ENCODE data around the gene NAMPT. TPM values are rescaled to one million over a fixed set of nuclear protein-coding genes. Genes with fewer than 3 reads are reported as not detected.

Gene NAMPT
- total and polyA plus RNA-seq, 9 of the 15 experiments (the other 6 are each of a cell fraction or from before 2014, with no cell fraction given): 41.1 to 160 (median 106) TPM

- no peaks in the 10 kb centered on the region for H3K4me1 ChIP-seq (replicated peaks in 1 of 2; ENCODE audit: control insufficient read depth in 2 of 2, insufficient read depth in 2 of 2, low read length in 2 of 2)
- CTCF ChIA-PET (ENCODE audit: low intra/inter-chr PET ratio): no interaction called here
- H3K9me1 ChIP-seq (ENCODE audit: control insufficient read depth, insufficient read depth, low read length): no peaks in the 10 kb centered on the region
- H3K9ac ChIP-seq (ENCODE audit: insufficient read depth in 1 of 2, low read depth in 2 of 2, low read length in 2 of 2): no peak overlapping the region
- in situ Hi-C loops (cut with MboI) (no loop called here), intact Hi-C loops (cut with micrococcal nuclease) (no loop called here)
- FAIRE-seq (no peak), ATAC-seq (no peak; the same call in 2 of the 3 replicates), DNase-seq (ENCODE audit: extremely low read depth in 1 of 4, low spot score in 3 of 4) (no peak)
- H3K27ac ChIP-seq (ENCODE audit: extremely low read depth, low read depth, low read length): no peak overlapping the region
- no peaks in the 10 kb centered on the region for H3K9me3 ChIP-seq (replicated peaks; ENCODE audit: control insufficient read depth, insufficient read depth, low read depth, low read length)
- H3K79me2 ChIP-seq (ENCODE audit: control insufficient read depth, insufficient read depth, low read length): no peaks in the 10 kb centered on the region
- no peak overlapping the region for H3K4me3 ChIP-seq
- BruUV-seq (replicated peaks): no TSS peak
- 12% methylated on average over 5 of the region's 5 CpGs for whole genome bisulfite sequencing (ENCODE audit: insufficient coverage, low coverage, missing lambda C conversion rate)
- no peaks in the 10 kb centered on the region for H4K20me1 ChIP-seq (replicated peaks; ENCODE audit: control insufficient read depth, insufficient read depth, low read length)
- no peaks in the 10 kb centered on the region; a peak in 1 of 5 replicates for H3K27me3 ChIP-seq (ENCODE audit: control insufficient read depth in 2 of 2, insufficient read depth in 2 of 2, low read length in 2 of 2)
- H3K36me3 ChIP-seq (ENCODE audit: control insufficient read depth, insufficient read depth, low read length): no peaks in the 10 kb centered on the region
- POLR2A ChIA-PET: no interaction called here
- no peak overlapping the region for H2AFZ ChIP-seq (ENCODE audit: low read depth, low read length)
- TF ChIP-seq HSF4 (CRISPR knock-in tag; IDR thresholded peaks at IDR 0.05; ENCODE audit: borderline replicate concordance) (no peak), NCOA2 (IDR thresholded peaks at IDR 0.05; ENCODE audit: partially characterized antibody in 2 of 2) (no peak), PHB2 (IDR thresholded peaks at IDR 0.05; ENCODE audit: low read depth) (no peak), ZNF140 (CRISPR knock-in tag; IDR thresholded peaks at IDR 0.05) (no peak), ZBTB34 (CRISPR knock-in tag; IDR thresholded peaks at IDR 0.05) (no peak), PURB (CRISPR knock-in tag; IDR thresholded peaks at IDR 0.05; ENCODE audit: low read depth) (no peak), MEIS2 (IDR thresholded peaks at IDR 0.05; ENCODE audit: partially characterized antibody) (no peak), CSDE1 (IDR thresholded peaks at IDR 0.05) (no peak), IFI16 (CRISPR knock-in tag; IDR thresholded peaks at IDR 0.05) (no peak), SNRNP70 (optimal IDR thresholded peaks at IDR 0.05; ENCODE audit: low read depth, low read length) (no peak), USF1 (CRISPR knock-in tag; IDR thresholded peaks at IDR 0.05) (no peak), E2F4 (CRISPR knock-in tag; IDR thresholded peaks at IDR 0.05; ENCODE audit: low read depth) (no peak), JUND (IDR thresholded peaks at IDR 0.05; ENCODE audit: borderline replicate concordance, low read depth, low read length) (no peak), JUND (tag; IDR thresholded peaks at IDR 0.05; ENCODE audit: borderline replicate concordance, low read depth, low read length) (no peak), ZNF384 (IDR thresholded peaks at IDR 0.05; ENCODE audit: low read depth, low read length) (no peak), PRPF4 (IDR thresholded peaks at IDR 0.05; ENCODE audit: insufficient read depth, low read depth, low read length, poor library complexity, severe bottlenecking) (no peak), SIRT6 (IDR thresholded peaks at IDR 0.05; ENCODE audit: low read depth, low read length) (no peak)
- H3K4me2 ChIP-seq (ENCODE audit: insufficient read depth, low read length): no peak overlapping the region
Measured at GRCh38 chr7:106238830-106239229, 46.0 kb downstream of the NAMPT start.

Measured in K562 (cell line).